Measurements from ENCODE around the gene INSIG2. TPM values are rescaled to one million over a fixed set of nuclear protein-coding genes. Genes with fewer than 3 reads are reported as not detected.
A peak's percentile ranks its signal among the peaks of the same experiment; 100 is the strongest.

INSIG2 gene
- polyA plus RNA-seq, 1 donor (not counting 4 experiments of a cell fraction or from before 2014, with no cell fraction given): 28.6 TPM

- peaks cover 50% of the 10 kb centered on the region for H3K79me2 ChIP-seq (ENCODE audit: control insufficient read depth, insufficient read depth, low read length)
- H3K9me1 ChIP-seq (ENCODE audit: control insufficient read depth, extremely low read depth, insufficient read depth, low read length): no peaks in the 10 kb centered on the region
- dilution Hi-C loops (cut with MboI; ENCODE audit: extremely low pct_ligation_motif_present, low sequenced_read_pairs): no loop called here
- TF ChIP-seq EZH2 (IDR thresholded peaks at IDR 0.05; ENCODE audit: low read length) (no peak), CTCF (optimal IDR thresholded peaks at IDR 0.05 in 1 of 3, IDR thresholded peaks at IDR 0.05 in 1 of 3, conservative IDR thresholded peaks at IDR 0.05 in 1 of 3; ENCODE audit: extremely low read depth in 1 of 3, insufficient read depth in 2 of 3, low read length in 3 of 3) (peak in 1 of 3 experiments; percentile 23)
- peak overlapping the region; percentile 75 for H2AFZ ChIP-seq (ENCODE audit: control insufficient read depth, low read length)
- H4K20me1 ChIP-seq (ENCODE audit: control insufficient read depth, extremely low read depth, insufficient read depth, low read length): no peaks in the 10 kb centered on the region
- no peaks in the 10 kb centered on the region for H3K27me3 ChIP-seq (ENCODE audit: control insufficient read depth, extremely low read depth, insufficient read depth, low read length)
- H3K27ac ChIP-seq (ENCODE audit: control insufficient read depth, insufficient read depth, low read length): peak overlapping the region; percentile 95
- FAIRE-seq (no peak), DNase-seq (ENCODE audit: low read depth, low spot score) (no peak)
- H3K4me2 ChIP-seq (ENCODE audit: control insufficient read depth, extremely low read depth, insufficient read depth, low read depth, low read length): peak overlapping the region; percentile 94
- H3K36me3 ChIP-seq (ENCODE audit: control insufficient read depth in 2 of 2, extremely low read depth in 1 of 2, insufficient read depth in 2 of 2, low read length in 2 of 2): no peaks in the 10 kb centered on the region
- peak overlapping the region; percentile 97 to 98 (median 98) for H3K4me3 ChIP-seq (ENCODE audit: control insufficient read depth in 2 of 3, extremely low read depth in 1 of 3, insufficient read depth in 2 of 3, low read depth in 1 of 3, low read length in 3 of 3)
- peaks cover 12% of the 10 kb centered on the region for H3K4me1 ChIP-seq (ENCODE audit: control insufficient read depth, extremely low read depth, insufficient read depth, low read length)
- H3K9ac ChIP-seq (ENCODE audit: control insufficient read depth, extremely low read depth, insufficient read depth, low read length): peak overlapping the region; percentile 91
- H3K9me3 ChIP-seq (ENCODE audit: control insufficient read depth, low read depth, low read length): no peaks in the 10 kb centered on the region
These were observed 999 bp downstream of the INSIG2 start for GRCh38 chr2:118089139-118089800.

GRCh38 chr2:118090387-118091139, 2.3 kb downstream of the INSIG2 start:
- TF ChIP-seq CTCF (optimal IDR thresholded peaks at IDR 0.05 in 1 of 3, IDR thresholded peaks at IDR 0.05 in 1 of 3, conservative IDR thresholded peaks at IDR 0.05 in 1 of 3; ENCODE audit: extremely low read depth in 1 of 3, insufficient read depth in 2 of 3, low read length in 3 of 3): no peak
- no peak for TF ChIP-seq EZH2 (IDR thresholded peaks at IDR 0.05; ENCODE audit: low read length)
- Histone ChIP-seq H3K9ac (ENCODE audit: control insufficient read depth, extremely low read depth, insufficient read depth, low read length) (no peak overlapping the region), H3K4me1 (ENCODE audit: control insufficient read depth, extremely low read depth, insufficient read depth, low read length) (peaks cover 12% of the 10 kb centered on the region), H3K4me2 (ENCODE audit: control insufficient read depth, extremely low read depth, insufficient read depth, low read depth, low read length) (peak overlapping the region; percentile 94), H2AFZ (ENCODE audit: control insufficient read depth, low read length) (no peak overlapping the region), H3K9me3 (ENCODE audit: control insufficient read depth, low read depth, low read length) (no peaks in the 10 kb centered on the region), H3K4me3 (ENCODE audit: control insufficient read depth in 2 of 3, extremely low read depth in 1 of 3, insufficient read depth in 2 of 3, low read depth in 1 of 3, low read length in 3 of 3) (peak overlapping the region in 2 of 3 experiments; percentile 98), H4K20me1 (ENCODE audit: control insufficient read depth, extremely low read depth, insufficient read depth, low read length) (no peaks in the 10 kb centered on the region), H3K9me1 (ENCODE audit: control insufficient read depth, extremely low read depth, insufficient read depth, low read length) (no peaks in the 10 kb centered on the region), H3K27ac (ENCODE audit: control insufficient read depth, insufficient read depth, low read length) (no peak overlapping the region), H3K27me3 (ENCODE audit: control insufficient read depth, extremely low read depth, insufficient read depth, low read length) (no peaks in the 10 kb centered on the region), H3K79me2 (ENCODE audit: control insufficient read depth, insufficient read depth, low read length) (peaks cover 62% of the 10 kb centered on the region), H3K36me3 (ENCODE audit: control insufficient read depth in 2 of 2, extremely low read depth in 1 of 2, insufficient read depth in 2 of 2, low read length in 2 of 2) (no peaks in the 10 kb centered on the region)
- dilution Hi-C loops (cut with MboI; ENCODE audit: extremely low pct_ligation_motif_present, low sequenced_read_pairs): no loop called here
- DNase-seq (ENCODE audit: low read depth, low spot score) (no peak), FAIRE-seq (no peak)
